Measurements from ENCODE around the gene ITGB3. TPM values are rescaled to one million over a fixed set of nuclear protein-coding genes. Genes with fewer than 3 reads are reported as not detected.

Gene ITGB3
- total and polyA plus RNA-seq, 5 donors from 2014 or later, result 0.05 to 18.4 TPM; not detected in 3

GRCh38 chr17:47288531-47289116, 35.0 kb downstream of the ITGB3 start:
- Histone ChIP-seq H3K36me3 (ENCODE audit: control insufficient read depth, insufficient read depth, low read length) (no peaks in the 10 kb centered on the region), H3K27me3 (ENCODE audit: control insufficient read depth, insufficient read depth, low read length) (no peaks in the 10 kb centered on the region), H3K9me3 (ENCODE audit: control insufficient read depth in 2 of 2, low read length in 2 of 2) (no peaks in the 10 kb centered on the region), H3K4me3 (ENCODE audit: low read depth, low read length) (no peak overlapping the region), H3K4me1 (ENCODE audit: control insufficient read depth, insufficient read depth, low read length, poor library complexity, severe bottlenecking) (no peaks in the 10 kb centered on the region), H3K27ac (ENCODE audit: insufficient read depth, low read length, poor library complexity, severe bottlenecking) (no peak overlapping the region)
- no peaks in the 10 kb centered on the region for H3K36me3 Mint-ChIP-seq
- H3K27me3 Mint-ChIP-seq, result peaks cover 5% of the 10 kb centered on the region
- ATAC-seq (ENCODE audit: low read depth in 2 of 2), result no peak
- DNase-seq, result no peak
- H3K27ac Mint-ChIP-seq, result no peak overlapping the region
- H3K4me3 Mint-ChIP-seq, result no peak overlapping the region
- H3K9me3 Mint-ChIP-seq, result no peaks in the 10 kb centered on the region
- H3K4me1 Mint-ChIP-seq, result peaks cover 0 to 9% (median 2%) of the 10 kb centered on the region in 4 donors

- Histone ChIP-seq H3K9me3 (ENCODE audit: control insufficient read depth in 2 of 2, low read length in 2 of 2) (no peaks in the 10 kb centered on the region), H3K27ac (ENCODE audit: insufficient read depth, low read length, poor library complexity, severe bottlenecking) (no peak overlapping the region), H3K36me3 (ENCODE audit: control insufficient read depth, insufficient read depth, low read length) (no peaks in the 10 kb centered on the region), H3K4me3 (ENCODE audit: low read depth, low read length) (no peak overlapping the region), H3K27me3 (ENCODE audit: control insufficient read depth, insufficient read depth, low read length) (no peaks in the 10 kb centered on the region), H3K4me1 (ENCODE audit: control insufficient read depth, insufficient read depth, low read length, poor library complexity, severe bottlenecking) (no peaks in the 10 kb centered on the region)
- Mint-ChIP-seq H3K9me3 (no peaks in the 10 kb centered on the region), H3K27me3 (peaks cover 9% of the 10 kb centered on the region), H3K27ac (no peak overlapping the region), H3K4me1 (peaks cover 0 to 9% (median 2%) of the 10 kb centered on the region in 4 donors), H3K36me3 (no peaks in the 10 kb centered on the region), H3K4me3 (no peak overlapping the region)
- DNase-seq, result no peak
- ATAC-seq (ENCODE audit: low read depth in 2 of 2), result no peak
These were observed 35.7 kb downstream of the ITGB3 start for GRCh38 chr17:47289302-47289701.

GRCh38 chr17:47290870-47291241, 37.2 kb downstream of the ITGB3 start:
- Histone ChIP-seq H3K9me3 (ENCODE audit: control insufficient read depth in 2 of 2, low read length in 2 of 2) (no peaks in the 10 kb centered on the region), H3K27me3 (ENCODE audit: control insufficient read depth, insufficient read depth, low read length) (no peaks in the 10 kb centered on the region), H3K36me3 (ENCODE audit: control insufficient read depth, insufficient read depth, low read length) (no peaks in the 10 kb centered on the region), H3K4me1 (ENCODE audit: control insufficient read depth, insufficient read depth, low read length, poor library complexity, severe bottlenecking) (no peaks in the 10 kb centered on the region), H3K4me3 (ENCODE audit: low read depth, low read length) (no peak overlapping the region), H3K27ac (ENCODE audit: insufficient read depth, low read length, poor library complexity, severe bottlenecking) (no peak overlapping the region)
- Mint-ChIP-seq H3K9me3 (no peaks in the 10 kb centered on the region), H3K36me3 (no peaks in the 10 kb centered on the region), H3K4me3 (no peak overlapping the region), H3K27ac (no peak overlapping the region), H3K27me3 (peaks cover 15% of the 10 kb centered on the region), H3K4me1 (peaks cover 0 to 9% (median 2%) of the 10 kb centered on the region in 4 donors)
- ATAC-seq (ENCODE audit: low read depth in 2 of 2), result no peak
- DNase-seq, result no peak

DNA sequence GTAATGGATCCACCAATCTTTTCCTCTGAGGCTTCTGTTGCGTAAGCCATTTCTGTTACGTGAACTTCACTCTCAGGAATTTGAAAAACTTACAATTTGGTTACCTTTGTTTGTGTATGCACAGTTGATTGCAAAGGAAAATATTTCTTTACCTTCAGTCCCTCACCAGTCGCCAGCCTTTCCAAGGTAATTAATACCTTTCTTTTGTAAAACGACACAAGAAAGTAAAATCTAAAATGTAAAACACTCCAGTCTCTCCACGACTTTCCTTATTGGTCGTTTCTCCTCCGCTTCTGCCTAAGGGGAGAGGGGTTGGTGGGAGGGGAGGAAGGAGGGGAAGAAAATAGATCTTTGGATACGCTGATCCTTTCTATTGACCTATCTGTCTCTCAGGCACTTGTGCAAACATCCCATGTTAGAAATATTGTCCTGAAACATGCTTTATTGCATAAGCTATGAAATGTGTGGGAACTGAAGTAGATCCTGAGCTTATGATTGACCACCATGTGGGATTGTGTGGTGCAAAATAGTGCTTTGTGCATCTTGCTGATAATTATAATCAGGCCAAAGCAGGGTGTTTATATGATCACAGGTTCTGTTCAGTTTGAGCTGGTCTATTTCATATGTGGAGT, 37.7 kb downstream of the ITGB3 start:
- Histone ChIP-seq H3K9me3 (ENCODE audit: control insufficient read depth in 2 of 2, low read length in 2 of 2) (no peaks in the 10 kb centered on the region), H3K4me3 (ENCODE audit: low read depth, low read length) (no peak overlapping the region), H3K27ac (ENCODE audit: insufficient read depth, low read length, poor library complexity, severe bottlenecking) (no peak overlapping the region), H3K27me3 (ENCODE audit: control insufficient read depth, insufficient read depth, low read length) (no peaks in the 10 kb centered on the region), H3K36me3 (ENCODE audit: control insufficient read depth, insufficient read depth, low read length) (no peaks in the 10 kb centered on the region), H3K4me1 (ENCODE audit: control insufficient read depth, insufficient read depth, low read length, poor library complexity, severe bottlenecking) (no peaks in the 10 kb centered on the region)
- no peak overlapping the region for H3K4me3 Mint-ChIP-seq
- DNase-seq, result no peak
- H3K27me3 Mint-ChIP-seq, result peaks cover 15% of the 10 kb centered on the region
- no peaks in the 10 kb centered on the region for H3K36me3 Mint-ChIP-seq
- H3K4me1 Mint-ChIP-seq, result peaks cover 0 to 9% (median 0%) of the 10 kb centered on the region in 4 donors
- H3K27ac Mint-ChIP-seq, result no peak overlapping the region
- ATAC-seq (ENCODE audit: low read depth in 2 of 2), result no peak
- no peaks in the 10 kb centered on the region for H3K9me3 Mint-ChIP-seq

DNA sequence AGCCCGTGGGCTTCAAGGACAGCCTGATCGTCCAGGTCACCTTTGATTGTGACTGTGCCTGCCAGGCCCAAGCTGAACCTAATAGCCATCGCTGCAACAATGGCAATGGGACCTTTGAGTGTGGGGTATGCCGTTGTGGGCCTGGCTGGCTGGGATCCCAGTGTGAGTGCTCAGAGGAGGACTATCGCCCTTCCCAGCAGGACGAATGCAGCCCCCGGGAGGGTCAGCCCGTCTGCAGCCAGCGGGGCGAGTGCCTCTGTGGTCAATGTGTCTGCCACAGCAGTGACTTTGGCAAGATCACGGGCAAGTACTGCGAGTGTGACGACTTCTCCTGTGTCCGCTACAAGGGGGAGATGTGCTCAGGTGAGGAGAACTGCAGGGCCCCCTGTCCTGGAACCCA, 38.6 kb downstream of the ITGB3 start:
- no peaks in the 10 kb centered on the region for H3K27me3 ChIP-seq (ENCODE audit: control insufficient read depth, insufficient read depth, low read length)
- H3K27me3 Mint-ChIP-seq, result peaks cover 15% of the 10 kb centered on the region
- no peaks in the 10 kb centered on the region for H3K9me3 ChIP-seq (ENCODE audit: control insufficient read depth in 2 of 2, low read length in 2 of 2)
- no peak overlapping the region for H3K4me3 ChIP-seq (ENCODE audit: low read depth, low read length)
- DNase-seq (no peak), ATAC-seq (ENCODE audit: low read depth in 2 of 2) (no peak)
- no peak overlapping the region for H3K27ac Mint-ChIP-seq
- no peak overlapping the region for H3K27ac ChIP-seq (ENCODE audit: insufficient read depth, low read length, poor library complexity, severe bottlenecking)
- no peaks in the 10 kb centered on the region for H3K36me3 Mint-ChIP-seq
- no peaks in the 10 kb centered on the region for H3K9me3 Mint-ChIP-seq
- H3K4me1 ChIP-seq (ENCODE audit: control insufficient read depth, insufficient read depth, low read length, poor library complexity, severe bottlenecking), result no peaks in the 10 kb centered on the region
- H3K36me3 ChIP-seq (ENCODE audit: control insufficient read depth, insufficient read depth, low read length), result no peaks in the 10 kb centered on the region
- peaks cover 0 to 6% (median 0%) of the 10 kb centered on the region in 4 donors for H3K4me1 Mint-ChIP-seq
- H3K4me3 Mint-ChIP-seq, result no peak overlapping the region

DNA sequence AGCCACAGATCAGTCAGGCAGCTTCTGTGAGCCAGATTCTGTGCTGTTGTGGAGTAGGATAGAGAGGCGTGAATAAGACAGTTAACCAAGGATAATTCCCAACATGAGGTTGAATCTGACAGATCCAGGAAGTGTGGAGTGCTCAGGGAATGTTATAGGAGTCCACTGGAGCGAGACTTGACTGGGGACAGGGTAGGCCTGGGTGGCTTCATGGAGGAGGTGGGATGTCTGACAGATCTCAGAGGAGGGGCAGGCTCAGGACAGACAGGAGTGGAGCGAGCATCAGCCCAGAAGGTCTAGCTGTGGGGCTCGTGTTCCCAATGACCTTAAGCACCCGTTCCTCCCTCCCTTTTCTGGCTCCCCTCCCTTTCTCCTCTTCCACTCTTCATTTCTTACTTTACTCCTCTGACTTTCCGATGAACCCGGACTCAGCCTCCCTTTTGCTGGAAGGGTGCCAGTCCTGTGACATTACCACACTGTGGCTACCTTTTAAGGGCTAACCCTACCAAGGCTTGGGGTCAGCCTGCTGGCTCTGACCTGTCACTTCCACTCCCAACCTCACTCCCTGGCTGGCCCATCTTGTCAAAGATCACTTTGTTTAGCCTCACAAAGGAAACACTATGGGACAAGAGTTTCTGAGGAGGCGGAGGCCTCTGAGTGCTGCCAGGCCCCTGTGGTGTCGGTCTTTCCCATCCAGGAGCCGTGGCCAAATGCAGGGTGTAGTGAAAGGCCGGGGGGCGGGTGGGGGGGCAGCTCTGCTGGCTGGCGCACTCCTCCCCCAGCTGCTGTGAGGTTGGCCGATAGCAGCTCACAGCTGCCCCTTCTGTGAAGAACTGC, 41.6 kb downstream of the ITGB3 start:
- Mint-ChIP-seq H3K4me3 (no peak overlapping the region), H3K36me3 (no peaks in the 10 kb centered on the region)

GRCh38 chr17:47295874-47296255, 42.2 kb downstream of the ITGB3 start:
- Histone ChIP-seq H3K27me3 (ENCODE audit: control insufficient read depth, insufficient read depth, low read length) (no peaks in the 10 kb centered on the region), H3K36me3 (ENCODE audit: control insufficient read depth, insufficient read depth, low read length) (no peaks in the 10 kb centered on the region), H3K9me3 (ENCODE audit: control insufficient read depth in 2 of 2, low read length in 2 of 2) (no peaks in the 10 kb centered on the region), H3K4me1 (ENCODE audit: control insufficient read depth, insufficient read depth, low read length, poor library complexity, severe bottlenecking) (peaks cover under 1% of the 10 kb centered on the region), H3K27ac (ENCODE audit: insufficient read depth, low read length, poor library complexity, severe bottlenecking) (no peak overlapping the region), H3K4me3 (ENCODE audit: low read depth, low read length) (no peak overlapping the region)
- H3K27me3 Mint-ChIP-seq, result peaks cover 15% of the 10 kb centered on the region
- no peak overlapping the region for H3K27ac Mint-ChIP-seq
- peaks cover 0 to 5% (median 1%) of the 10 kb centered on the region in 4 donors for H3K4me1 Mint-ChIP-seq
- H3K9me3 Mint-ChIP-seq, result no peaks in the 10 kb centered on the region
- DNase-seq, result no peak
- no peak for ATAC-seq (ENCODE audit: low read depth in 2 of 2)
- H3K4me3 Mint-ChIP-seq, result no peak overlapping the region
- no peaks in the 10 kb centered on the region for H3K36me3 Mint-ChIP-seq

More for the DNA sequence above, 41.6 kb downstream of the ITGB3 start:
- Histone ChIP-seq H3K36me3 (ENCODE audit: control insufficient read depth, insufficient read depth, low read length) (no peaks in the 10 kb centered on the region), H3K9me3 (ENCODE audit: control insufficient read depth in 2 of 2, low read length in 2 of 2) (no peaks in the 10 kb centered on the region), H3K4me3 (ENCODE audit: low read depth, low read length) (no peak overlapping the region), H3K27me3 (ENCODE audit: control insufficient read depth, insufficient read depth, low read length) (no peaks in the 10 kb centered on the region), H3K4me1 (ENCODE audit: control insufficient read depth, insufficient read depth, low read length, poor library complexity, severe bottlenecking) (no peaks in the 10 kb centered on the region), H3K27ac (ENCODE audit: insufficient read depth, low read length, poor library complexity, severe bottlenecking) (no peak overlapping the region)
- Mint-ChIP-seq H3K9me3 (no peaks in the 10 kb centered on the region), H3K4me1 (peaks cover 0 to 4% (median 0%) of the 10 kb centered on the region in 4 donors), H3K27me3 (peaks cover 15% of the 10 kb centered on the region), H3K27ac (peak overlapping the region in 1 of 3 donors; percentile 74)
- DNase-seq (no peak), ATAC-seq (ENCODE audit: low read depth in 2 of 2) (no peak)

All from CD4-positive, CD25-positive, alpha-beta regulatory T cell (primary cell).